Measurements from ENCODE around the gene MCCD1.

Gene MCCD1

GRCh38 chr6:31513456-31514165, 15.2 kb upstream of the MCCD1 start:
- no peak for DNase-seq (ENCODE audit: low read depth in 2 of 2)

GRCh38 chr6:31521835-31522234, 6.9 kb upstream of the MCCD1 start:
- DNase-seq (ENCODE audit: low read depth in 2 of 2) = no peak

GRCh38 chr6:31525553-31525931, 3.2 kb upstream of the MCCD1 start:
- no peak for DNase-seq (ENCODE audit: low read depth in 2 of 2)

DNA sequence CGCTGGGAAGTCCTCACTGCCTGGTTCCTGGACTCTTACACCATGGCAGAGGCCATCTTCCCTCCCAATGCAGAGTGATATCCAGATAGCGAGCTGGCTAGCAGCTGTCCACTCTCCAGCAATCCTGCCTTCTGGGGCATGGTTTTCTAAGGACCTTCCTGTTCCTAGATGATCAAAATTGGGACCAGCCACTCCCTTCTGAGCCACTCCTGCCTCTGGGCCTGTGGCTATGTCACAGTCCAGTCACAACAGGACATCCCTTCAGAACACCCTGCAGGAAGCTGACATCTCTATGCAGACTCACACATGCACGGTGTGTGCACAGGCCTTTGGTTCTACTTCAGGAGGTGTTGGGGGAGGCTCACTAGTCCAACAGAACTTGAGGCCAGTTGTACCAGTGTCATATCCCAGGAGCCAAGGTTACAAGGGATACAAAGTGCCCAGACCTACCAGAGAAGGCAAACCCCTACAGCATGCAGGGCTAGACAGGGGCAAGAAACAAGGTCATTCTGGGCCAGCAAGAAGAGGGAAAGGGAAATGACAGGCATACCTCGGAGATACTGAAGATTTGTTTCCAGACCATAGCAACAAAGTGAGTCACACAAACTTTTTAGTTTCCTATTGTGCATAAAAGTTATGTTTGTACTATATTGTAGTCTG, 2.7 kb upstream of the MCCD1 start:
- no peak for DNase-seq (ENCODE audit: low read depth in 2 of 2)

GRCh38 chr6:31528307-31528777, 420 bp upstream of the MCCD1 start:
- DNase-seq (ENCODE audit: low read depth in 2 of 2) = no peak

DNA sequence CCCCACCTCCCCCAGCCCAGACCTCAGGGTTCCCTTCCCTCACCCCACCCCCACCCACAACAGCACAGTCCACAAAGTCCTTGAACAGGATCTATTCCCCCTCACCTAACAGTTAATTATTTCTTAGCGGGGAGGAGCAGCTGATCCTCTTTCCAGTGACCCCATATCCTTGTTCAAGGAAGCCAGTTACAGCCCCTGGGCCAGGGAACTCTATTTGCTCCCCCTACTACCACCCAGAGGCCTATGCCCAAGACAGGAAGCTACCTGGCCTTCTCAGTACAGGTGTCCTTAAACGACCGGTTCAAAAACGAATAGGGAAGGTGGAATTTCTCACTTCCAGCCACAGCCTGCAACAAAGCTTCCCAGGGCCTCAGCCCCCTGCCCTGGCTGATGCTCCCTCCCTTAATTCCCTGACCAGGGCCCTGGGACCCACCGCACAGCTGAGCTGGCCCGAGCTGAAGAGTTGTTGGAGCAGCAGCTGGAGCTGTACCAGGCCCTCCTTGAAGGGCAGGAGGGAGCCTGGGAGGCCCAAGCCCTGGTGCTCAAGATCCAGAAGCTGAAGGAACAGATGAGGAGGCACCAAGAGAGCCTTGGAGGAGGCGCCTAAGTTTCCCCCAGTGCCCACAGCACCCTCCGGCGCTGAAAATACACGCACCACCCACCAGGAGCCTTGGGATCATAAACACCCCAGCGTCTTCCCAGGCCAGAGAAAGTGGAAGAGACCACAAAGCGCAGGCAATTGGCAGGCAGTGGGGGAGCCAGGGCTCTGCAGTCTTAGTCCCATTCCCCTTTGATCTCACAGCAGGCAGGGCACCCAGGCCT, 778 bp downstream of the MCCD1 start:
- DNase-seq (ENCODE audit: low read depth in 2 of 2) = no peak

- DNase-seq (ENCODE audit: low read depth in 2 of 2) = no peak
These were observed 1.9 kb downstream of the MCCD1 start for GRCh38 chr6:31530659-31531058.

GRCh38 chr6:31531162-31531561, 2.4 kb downstream of the MCCD1 start:
- no peak for DNase-seq (ENCODE audit: low read depth in 2 of 2)

- DNase-seq (ENCODE audit: low read depth in 2 of 2) = no peak
These were observed 3.2 kb downstream of the MCCD1 start for GRCh38 chr6:31531771-31532643.

GRCh38 chr6:31532644-31533454, 4.1 kb downstream of the MCCD1 start:
- DNase-seq (ENCODE audit: low read depth in 2 of 2) = no peak

DNA sequence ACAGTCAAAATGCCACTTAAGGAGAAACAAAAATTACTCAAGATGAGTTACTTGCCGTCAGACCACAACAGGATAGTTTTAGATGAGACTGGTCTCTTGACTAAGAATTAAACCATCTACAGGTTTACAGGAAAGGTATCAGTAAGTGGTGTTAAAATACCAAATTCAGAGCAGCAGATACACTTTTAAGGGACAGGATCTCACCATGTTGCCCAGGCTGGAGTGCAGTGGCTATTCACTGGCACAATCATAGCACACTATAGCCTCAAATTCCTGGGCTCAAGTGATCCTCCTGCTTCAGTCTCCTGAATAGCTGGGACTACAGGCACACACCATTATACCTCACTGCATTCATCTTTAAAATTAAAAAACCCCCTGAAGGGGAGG, 4.7 kb downstream of the MCCD1 start:
- no peak for DNase-seq (ENCODE audit: low read depth in 2 of 2)

GRCh38 chr6:31534011-31534410, 5.2 kb downstream of the MCCD1 start:
- no peak for DNase-seq (ENCODE audit: low read depth in 2 of 2)

DNA sequence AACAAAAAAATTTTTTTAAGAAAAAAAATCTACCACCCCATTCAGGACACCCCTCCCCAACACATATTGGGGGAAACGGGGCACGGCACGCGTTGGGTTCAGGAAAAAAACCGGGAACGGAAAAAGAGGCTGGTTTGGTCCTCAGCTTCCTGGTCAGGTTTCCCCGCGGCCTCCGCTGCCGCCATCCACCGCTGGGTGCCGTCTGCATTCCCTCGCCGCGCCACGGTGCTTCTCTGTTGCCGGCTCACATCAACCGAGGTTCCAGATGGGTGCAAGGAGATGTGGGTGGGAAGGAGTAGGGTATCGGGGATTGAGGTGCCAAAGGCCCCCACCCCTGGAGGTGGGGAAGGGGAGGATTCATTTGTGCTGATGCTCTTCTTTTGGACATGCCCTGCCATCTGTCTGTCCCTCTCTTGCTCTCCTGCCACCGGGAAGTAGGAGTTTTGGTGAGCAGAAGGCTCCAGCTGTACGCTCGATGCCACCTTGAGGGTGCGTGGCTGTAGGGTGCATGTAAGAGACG, 5.8 kb downstream of the MCCD1 start:
- no peak for DNase-seq (ENCODE audit: low read depth in 2 of 2)

- DNase-seq (ENCODE audit: low read depth in 2 of 2) = no peak
These were observed 7.0 kb downstream of the MCCD1 start for GRCh38 chr6:31535538-31536324.

DNA sequence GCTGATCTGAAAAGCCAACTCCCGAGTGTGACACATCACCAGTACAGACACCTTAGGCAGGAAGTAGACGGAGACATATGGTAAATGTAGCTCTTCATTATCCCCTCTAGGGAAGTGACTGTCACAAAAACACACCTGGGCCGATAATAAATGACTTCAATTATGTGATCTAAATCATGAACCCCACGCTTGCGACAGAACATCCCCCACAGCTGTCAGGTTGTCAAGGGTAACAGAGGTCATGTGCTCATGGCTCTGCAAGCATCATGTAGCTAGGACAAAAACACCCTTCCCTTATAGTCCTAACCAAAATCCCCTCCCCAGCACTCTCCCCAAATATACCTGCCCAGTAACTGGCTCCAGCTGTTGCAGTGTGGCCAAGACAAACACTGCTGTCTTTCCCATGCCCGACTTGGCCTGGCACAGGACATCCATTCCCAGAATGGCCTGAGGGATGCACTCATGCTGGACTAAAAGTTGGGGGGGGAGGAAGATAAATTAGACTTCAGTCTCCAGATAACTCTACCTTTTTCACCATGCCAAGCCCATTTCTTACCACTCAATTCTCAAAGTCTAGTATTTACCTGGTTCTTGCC, 10.1 kb downstream of the MCCD1 start:
- DNase-seq (ENCODE audit: low read depth in 2 of 2) = no peak

GRCh38 chr6:31540640-31541039, 11.9 kb downstream of the MCCD1 start:
- no peak for DNase-seq (ENCODE audit: low read depth in 2 of 2)

DNA sequence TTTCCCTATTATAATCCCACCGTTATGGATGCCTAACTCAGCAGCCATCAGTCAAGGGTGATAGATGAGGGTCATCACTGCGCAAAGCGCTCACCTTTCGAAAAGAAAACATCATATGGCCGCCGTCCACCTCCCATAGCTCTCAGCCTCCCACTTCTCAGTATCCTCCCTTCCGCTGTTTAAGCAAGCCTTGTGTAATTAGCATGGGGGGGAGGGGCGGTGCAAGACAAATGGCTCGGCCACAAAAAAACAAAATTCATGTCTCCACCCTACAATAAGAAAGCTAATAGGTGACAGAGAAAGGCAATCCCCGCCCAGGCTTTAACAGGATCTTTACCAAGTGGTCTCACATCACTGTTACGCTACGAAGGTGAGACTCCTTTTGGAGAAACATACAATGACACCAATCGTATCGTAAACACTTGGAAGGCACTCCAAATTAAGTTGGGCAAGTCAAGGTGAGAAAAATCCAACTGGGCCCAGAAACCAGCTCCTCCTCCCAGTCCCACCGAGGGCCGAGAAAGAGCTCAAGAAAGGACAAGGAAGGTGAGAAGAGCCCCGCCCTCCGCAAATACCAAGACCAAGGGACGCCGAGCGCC, 12.4 kb downstream of the MCCD1 start:
- DNase-seq (ENCODE audit: low read depth in 2 of 2) = peak in 1 of 2 donors; percentile 34

GRCh38 chr6:31541658-31542521, 13.1 kb downstream of the MCCD1 start, which contains the start of gene DDX39B:
Gene DDX39B (minus strand): TSS chr6:31542003. CDS start chr6:31540532, 1,471 bp downstream.
- peak; percentile 90 for DNase-seq (ENCODE audit: low read depth in 2 of 2)
